K562 treated with DMSO at 1 percent for 4 hours (cell line): Measurements from ENCODE around the gene RASA2. TPM values are rescaled to one million over a fixed set of nuclear protein-coding genes. Genes with fewer than 3 reads are reported as not detected.

Experiments
- total RNA-seq: library from RNA; unstranded; fragments of 300-600 nt; gene quantifications from 2 replicates; pipeline ENCODE4 v1.2.3, GENCODE V29; 2022; ENCODE audit not compliant: insufficient read depth

RASA2 gene
- total RNA-seq, result 2.8 and 3.4 TPM in 2 replicates

DNA sequence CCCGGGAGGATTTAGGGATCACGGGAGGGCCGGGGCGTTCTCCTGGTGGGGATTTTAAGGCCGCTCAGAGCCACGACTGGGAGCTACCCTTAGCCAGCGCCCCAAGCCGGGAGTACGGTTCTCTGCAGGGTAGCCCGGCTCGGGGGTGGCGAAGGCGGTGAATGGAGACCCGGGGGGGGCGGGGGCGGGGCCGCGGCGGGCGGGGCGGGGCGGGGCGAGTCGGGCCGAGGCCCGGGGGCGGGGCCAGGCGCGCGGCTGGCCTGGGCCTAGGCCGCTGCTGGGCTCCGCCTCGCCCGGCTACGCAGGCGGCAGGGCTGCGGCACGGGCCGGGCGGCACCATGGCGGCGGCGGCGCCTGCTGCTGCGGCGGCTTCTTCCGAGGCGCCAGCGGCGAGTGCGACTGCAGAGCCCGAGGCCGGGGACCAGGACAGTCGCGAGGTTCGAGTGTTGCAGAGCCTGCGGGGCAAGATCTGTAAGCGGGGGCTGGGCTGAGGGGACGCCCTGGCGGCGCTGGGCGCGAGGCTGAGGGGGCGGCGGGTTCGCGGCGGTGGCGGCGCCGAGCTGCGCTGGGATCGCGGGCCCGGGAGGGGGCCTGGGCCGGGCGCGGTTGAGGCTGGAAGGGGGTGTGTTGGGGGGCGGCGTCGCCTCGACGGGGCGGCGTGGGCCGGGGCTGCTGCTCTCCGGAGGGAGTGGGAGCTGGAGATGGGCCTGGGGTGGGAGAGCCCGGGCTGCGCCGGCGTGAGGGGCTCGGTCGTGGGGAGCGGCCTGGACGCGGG, at the start of gene RASA2:
Gene RASA2, plus strand, starts transcription at position 282 of the 775 bp plus-strand sequence. Its CDS starts 57 bp downstream, at position 339.

Other genes with a start within 250 kb of the RASA2 start
- 12.0 and 20.3 TPM in 2 replicates for gene ZBTB38, start 118.5 kb upstream of the RASA2 start, total RNA-seq